DMS153 treated with DMSO at 0.1 percent for 48 hours (cell line): ENCODE measurements around the gene HAUS7.

Experiments
- DNase-seq: peaks from one replicate; lab custom pipeline; 2025; ENCODE audit not compliant: unreplicated experiment; lab: John Stamatoyannopoulos, UW

The HAUS7 gene

DNA sequence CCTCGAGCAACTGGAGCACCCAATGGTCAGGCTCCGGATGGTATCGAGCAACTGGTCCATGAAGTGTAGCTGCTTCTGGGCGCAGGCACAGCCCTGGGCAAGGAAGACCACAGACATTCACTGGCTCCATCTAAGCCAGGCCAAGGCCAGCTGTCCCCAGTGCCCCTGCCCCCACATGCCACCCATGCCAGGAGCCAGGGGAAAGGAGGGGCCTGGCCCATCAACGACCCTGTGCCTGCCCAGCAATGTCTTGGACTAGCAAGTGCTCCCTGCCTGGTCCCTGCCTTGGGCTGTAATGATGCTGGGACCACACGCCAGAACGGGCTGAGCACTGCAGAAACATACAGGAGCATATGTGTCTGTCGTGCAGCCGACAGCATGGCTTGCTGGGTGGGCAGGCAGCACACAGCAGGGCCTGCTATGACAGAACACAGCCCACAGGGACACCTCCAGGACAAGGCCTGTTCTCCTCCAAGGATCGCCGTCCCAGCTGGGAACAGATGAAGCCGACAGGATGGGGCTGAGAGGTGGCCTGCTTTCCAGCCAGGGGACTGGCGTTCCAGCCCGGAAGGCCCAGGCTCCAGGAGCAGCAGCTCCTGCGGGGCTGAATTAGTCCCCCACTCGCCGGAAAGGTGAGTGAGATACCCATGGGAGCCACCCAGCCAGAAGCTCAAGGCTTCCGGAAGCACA lies 13.1 kb downstream of the HAUS7 start:
- DNase-seq: no peak

GRCh38 chrX:153456704-153457103 lies 13.7 kb downstream of the HAUS7 start:
- DNase-seq: no peak

GRCh38 chrX:153456161-153456560 lies 14.2 kb downstream of the HAUS7 start:
- no peak for DNase-seq

- no peak for DNase-seq
These were observed 14.8 kb downstream of the HAUS7 start for GRCh38 chrX:153455571-153455970.

GRCh38 chrX:153454901-153455550 lies 15.3 kb downstream of the HAUS7 start:
- no peak for DNase-seq

DNA sequence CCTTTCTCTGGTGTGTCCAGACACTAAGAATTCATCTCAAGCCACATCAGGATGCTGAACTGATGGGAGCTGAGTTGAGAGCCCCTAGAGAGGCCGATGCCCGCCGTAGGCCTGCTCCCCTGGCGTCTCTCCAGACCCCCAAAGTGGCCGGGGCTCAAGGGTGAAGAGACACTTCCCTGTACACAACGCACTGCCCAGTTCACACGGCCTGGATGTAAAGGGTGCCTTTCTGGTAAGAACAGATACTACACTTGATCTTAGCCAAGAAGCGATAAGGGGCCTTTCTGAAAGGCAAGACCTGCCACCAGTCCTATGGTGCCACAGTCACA lies 19.5 kb downstream of the HAUS7 start:
- DNase-seq: no peak

GRCh38 chrX:153450114-153450948 lies 20.0 kb downstream of the HAUS7 start:
- DNase-seq: no peak

- DNase-seq: no peak
These were observed 20.8 kb downstream of the HAUS7 start for GRCh38 chrX:153449368-153450113.

DNA sequence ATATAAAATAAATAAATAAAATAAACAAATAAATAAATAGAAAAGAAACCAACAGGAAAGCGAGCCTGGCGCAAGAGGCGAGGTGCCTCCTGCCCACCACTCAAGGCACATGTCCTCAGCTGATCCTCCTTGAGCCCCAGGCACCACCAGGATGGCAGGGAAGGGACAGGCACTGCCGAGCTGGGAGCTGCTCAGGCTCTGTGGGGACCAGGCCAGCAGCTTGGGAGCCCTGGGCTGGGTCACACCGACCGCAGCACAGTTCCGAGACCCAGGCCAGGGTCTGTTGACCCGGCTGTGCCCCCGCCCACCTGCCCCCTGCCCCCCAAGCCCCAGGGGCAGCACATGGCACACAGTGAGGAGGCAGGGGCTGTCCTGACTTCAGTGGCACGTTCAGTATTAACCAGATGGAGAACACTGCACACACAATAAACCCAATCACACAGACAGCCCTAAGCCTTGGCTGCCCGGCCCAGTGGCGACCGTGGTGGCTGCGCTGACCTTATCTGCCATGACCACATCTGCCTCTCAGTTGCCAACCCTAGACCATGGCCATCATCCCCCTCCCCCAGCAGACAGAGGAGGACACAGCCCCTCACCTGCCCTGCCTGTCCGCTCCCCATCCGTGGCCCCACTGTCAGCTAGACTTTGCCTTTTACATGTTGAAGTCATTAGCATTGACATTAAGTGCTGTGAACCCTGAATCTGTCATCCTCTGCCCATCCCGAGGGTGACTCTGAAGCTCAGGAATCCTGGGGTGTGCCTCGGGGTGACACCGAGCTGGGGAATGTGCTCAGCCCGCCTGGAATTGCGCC lies 21.6 kb downstream of the HAUS7 start:
- DNase-seq: no peak

- DNase-seq: no peak
These were observed 22.8 kb downstream of the HAUS7 start for GRCh38 chrX:153447581-153447960.

DNA sequence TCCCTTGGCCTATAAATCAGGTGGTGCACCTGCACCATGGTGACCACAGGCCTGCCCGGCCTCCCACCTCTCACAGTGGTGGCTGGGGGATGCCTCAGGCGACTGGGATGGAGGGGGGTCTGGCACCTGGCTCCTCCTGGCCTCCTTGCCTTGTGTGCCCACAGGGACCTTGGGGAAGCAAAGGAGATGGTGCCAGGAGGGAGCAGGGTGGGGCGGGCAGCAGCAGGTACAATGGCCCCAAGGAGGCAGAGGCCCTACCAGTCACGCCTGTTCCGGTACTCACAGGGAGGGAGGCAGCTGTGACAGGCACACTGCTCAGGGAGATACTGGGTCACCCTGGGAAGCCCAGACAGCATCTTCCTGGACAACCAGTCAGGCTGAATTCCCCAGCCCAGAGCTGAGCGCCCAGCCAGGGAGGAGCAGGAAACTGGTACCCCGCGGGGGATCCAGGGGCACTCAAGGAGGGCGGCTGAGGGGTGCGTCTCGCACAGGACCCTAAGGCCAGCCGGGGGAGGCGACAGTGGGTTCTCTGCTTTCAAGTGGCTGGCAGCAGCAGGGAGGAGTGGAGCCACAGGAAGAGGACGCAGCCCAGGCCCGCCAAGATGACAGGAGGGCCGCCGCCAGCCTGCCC lies 23.3 kb downstream of the HAUS7 start:
- no peak for DNase-seq

DNA sequence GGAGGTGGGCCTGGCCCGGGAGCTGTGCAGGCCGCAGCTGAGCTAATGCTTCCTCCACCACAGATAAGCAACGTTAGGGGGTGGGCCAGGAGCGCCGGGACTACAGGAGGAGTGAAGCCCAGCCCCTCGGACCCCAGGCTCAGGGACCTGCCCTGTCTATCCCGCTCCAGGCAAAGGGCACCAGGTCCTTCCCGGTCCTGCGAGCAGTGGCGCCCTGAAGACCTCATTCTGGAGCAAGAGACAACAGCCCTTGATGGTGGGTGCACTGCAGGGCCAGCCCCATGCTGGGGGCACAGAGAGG lies 23.8 kb downstream of the HAUS7 start:
- DNase-seq: no peak

DNA sequence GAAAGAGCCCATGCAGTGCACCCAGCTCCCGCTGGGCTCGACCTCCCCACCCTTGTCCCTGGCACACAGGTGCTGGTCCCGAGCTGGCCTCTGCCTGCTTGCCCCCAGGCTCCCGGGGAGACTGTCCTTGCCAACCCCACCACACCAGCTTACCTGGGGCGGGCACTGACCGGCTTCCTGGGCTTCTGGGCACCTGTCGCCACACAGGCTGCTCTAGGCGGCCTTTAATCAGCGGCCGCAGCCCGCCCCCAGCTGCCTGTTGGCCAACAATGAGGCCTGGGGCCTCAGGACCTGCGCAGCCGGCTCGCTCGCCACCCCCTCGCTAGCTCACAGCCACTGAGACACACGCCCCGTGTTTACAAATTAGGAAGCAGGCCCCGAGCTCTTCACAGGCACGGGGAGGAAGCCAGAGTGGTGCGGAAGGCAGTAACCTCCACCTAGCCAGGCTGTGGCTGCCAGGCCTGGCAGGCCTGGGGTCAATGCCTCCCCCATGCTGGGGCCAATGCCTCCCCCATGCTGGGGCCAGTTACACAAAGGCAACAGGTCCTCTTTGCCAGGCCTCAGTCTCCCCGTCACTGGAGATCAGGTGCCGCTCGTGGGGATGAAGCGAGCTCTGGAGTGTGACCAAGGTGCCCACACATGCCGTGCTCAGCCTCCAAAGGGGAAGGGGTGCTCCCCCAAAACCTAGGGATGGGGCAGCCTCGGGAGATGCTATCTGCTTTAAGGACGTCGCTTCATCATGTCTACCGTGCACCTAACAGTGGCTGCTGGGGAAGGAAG lies 24.3 kb downstream of the HAUS7 start, which contains the start of gene TREX2:
TREX2 (minus strand) TSS at position 201 of the 780 bp plus-strand sequence. CDS start 626 bp downstream, outside the sequence.
- no peak for DNase-seq

DNA sequence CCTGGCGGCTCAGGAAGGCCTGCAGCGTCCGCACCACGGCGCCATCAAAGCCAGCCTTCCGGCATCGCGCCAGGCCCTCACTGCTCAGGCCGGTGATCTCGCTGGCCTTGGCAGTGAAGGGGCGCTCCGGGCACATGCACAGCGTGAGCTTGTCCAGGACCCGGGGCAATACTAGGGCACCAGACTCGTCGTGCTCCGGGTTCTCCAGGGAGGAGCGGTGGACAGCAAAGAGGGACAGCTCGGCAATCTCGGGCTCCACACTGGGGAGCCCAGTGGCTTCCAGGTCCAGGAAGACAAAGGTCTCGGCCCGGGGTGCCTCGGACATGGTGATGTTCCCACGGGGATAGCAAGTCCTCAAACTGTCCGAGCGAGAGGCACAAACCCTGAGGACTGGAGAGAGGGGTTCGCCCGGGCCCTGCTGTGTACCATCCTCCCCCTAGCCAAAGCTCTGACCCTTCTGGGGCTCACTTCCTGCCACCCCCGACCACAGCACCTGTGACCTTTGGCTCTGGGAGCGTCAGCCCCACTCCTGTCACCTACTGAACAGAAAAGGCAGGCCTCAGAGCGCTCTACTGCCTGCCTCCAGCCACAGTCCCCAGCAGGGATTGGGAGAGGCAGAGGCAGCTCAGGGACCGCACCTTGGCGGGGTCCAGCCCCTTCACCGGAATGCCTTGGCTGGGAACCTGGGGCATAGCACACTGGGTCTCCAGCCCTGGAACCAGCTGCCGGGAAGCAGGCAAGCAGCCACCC lies 25.1 kb downstream of the HAUS7 start:
- DNase-seq: no peak

- no peak for DNase-seq
These were observed 25.9 kb downstream of the HAUS7 start for GRCh38 chrX:153444333-153445011.

GRCh38 chrX:153443476-153444332 lies 26.7 kb downstream of the HAUS7 start:
- DNase-seq: no peak

- DNase-seq: no peak
These were observed 27.9 kb downstream of the HAUS7 start for GRCh38 chrX:153442463-153442862.
